ENCODE results near the gene NDUFB10.
"Not testable (repeated sequence)": the region's sequence is repeated elsewhere in the genome, so short reads cannot be mapped to it uniquely, and the experiment has no call there.

Gene NDUFB10

DNA sequence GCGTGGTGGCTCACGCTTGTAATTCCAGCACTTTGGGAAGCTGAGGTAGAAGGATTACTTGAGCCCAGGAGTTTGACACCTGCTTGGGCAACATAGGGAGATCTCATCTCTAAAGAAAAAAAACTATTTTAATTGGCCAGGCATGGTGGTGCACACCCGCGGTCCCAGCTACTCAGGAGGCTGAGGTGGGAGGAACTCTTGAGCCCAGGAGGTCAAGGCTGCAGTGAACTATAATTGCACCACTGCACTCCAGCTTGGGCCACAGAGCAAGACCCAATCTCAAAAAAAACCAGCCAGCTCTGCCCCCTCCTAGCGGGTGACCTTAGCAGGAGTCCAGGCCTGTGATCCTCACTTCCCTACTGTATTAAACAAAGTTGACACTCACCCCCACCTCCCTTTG lies 35.2 kb upstream of the NDUFB10 start:
- no peak for DNase-seq (ENCODE audit: low read depth in 3 of 3)

- DNase-seq (ENCODE audit: low read depth in 3 of 3): no peak
Measured at GRCh38 chr16:1926271-1926670, 33.1 kb upstream of the NDUFB10 start.

DNA sequence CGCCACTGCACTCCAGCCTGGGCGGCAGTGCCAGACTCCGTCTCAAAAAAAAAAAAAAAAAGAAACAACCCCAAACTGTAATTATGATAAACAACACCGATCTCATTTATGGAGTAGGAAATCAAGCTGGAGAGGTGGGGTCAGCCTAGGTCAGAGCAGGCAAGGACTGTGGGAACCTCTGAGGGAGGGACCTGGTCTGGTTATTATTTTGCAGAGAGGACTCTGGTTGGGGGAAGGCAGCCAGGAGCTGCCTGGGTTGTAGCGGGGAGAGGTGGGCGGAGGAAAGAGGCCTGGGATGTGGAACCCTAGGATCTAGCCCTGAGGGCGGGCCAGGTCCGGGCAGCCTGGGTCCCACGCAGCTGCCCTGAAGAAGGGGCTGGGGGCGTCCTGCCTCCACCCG lies 30.2 kb upstream of the NDUFB10 start:
- DNase-seq (ENCODE audit: low read depth in 3 of 3): peak in 1 of 3 experiments; percentile 15

- DNase-seq (ENCODE audit: low read depth in 3 of 3): peak; percentile 87 to 98 (median 89)
Measured at GRCh38 chr16:1929578-1930337, 29.6 kb upstream of the NDUFB10 start.

GRCh38 chr16:1930338-1930720 lies 29.0 kb upstream of the NDUFB10 start:
- no peak for DNase-seq (ENCODE audit: low read depth in 3 of 3)

DNA sequence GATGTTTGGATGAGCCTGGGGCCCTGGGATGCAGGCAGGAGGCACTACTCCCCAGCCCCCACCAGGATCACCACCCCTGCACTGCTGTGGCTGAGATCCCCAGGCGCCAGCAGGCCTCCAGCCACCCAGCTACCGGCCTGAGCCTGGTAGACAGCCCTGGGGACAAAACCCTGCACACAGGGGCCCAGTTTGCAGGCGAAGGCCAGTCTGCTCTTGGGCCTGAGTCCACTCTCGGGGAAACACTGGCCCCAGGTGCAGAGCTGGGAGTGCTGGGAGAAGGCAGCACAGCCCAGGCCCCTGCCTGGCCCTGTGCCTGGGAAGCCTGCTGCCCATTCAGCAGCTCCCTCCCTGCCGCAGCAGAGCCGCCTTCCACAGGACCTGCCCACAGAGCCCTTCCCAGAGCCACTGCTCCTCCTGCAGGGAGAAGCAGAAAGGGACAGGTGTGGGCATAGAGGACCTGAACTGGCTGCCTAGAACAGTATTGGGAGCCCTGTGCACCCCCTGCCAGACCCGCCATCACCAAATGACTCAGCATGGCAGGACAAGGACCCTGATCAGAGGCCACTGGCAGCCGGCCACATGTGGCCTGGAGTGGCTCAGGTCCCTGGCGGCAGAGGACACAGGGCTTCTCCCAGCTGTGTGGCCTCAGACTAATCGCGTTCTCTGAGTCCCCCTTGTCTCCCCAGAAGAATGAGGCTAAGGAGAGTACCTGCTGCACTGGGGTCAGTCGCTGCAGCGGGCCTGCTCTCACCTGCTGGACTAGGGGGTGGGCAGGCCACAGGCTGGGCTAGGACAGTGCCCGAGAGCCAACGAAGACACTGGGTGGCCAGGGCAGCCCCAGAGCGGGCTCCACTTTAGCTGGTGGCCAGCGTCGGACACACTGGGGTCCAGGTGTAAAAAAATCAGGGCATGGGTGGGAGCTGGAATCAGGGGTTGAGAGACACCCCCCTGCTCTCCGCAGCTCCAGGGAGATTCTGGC lies 27.0 kb upstream of the NDUFB10 start:
- no peak for DNase-seq (ENCODE audit: low read depth in 3 of 3)

- no peak for DNase-seq (ENCODE audit: low read depth in 3 of 3)
Measured at GRCh38 chr16:1933097-1933661, 26.2 kb upstream of the NDUFB10 start.

- no peak for DNase-seq (ENCODE audit: low read depth in 3 of 3)
Measured at GRCh38 chr16:1936945-1937479, 22.3 kb upstream of the NDUFB10 start.

DNA sequence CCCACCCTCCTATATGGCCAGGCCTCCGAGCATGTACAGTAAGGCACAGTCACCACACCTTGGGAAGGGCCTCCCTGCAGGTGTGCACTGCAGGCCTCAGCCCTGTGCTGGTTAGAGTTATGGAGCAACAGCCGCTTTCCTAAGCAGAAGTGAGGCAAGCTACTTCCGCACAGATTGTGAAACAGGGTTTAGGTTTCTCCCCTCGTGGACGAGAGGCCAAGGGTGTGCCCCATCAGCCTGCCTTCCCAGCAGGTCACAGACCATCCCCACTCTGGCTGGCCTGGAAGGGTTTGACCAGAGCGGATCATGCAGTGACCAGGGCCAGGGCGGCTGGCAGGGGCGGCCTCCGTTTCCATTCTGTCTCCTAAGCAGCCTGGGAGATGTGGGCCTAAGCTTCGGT lies 21.0 kb upstream of the NDUFB10 start:
- DNase-seq (ENCODE audit: low read depth in 3 of 3): no peak

- DNase-seq (ENCODE audit: low read depth in 3 of 3): no peak
Measured at GRCh38 chr16:1938910-1939309, 20.4 kb upstream of the NDUFB10 start.

DNA sequence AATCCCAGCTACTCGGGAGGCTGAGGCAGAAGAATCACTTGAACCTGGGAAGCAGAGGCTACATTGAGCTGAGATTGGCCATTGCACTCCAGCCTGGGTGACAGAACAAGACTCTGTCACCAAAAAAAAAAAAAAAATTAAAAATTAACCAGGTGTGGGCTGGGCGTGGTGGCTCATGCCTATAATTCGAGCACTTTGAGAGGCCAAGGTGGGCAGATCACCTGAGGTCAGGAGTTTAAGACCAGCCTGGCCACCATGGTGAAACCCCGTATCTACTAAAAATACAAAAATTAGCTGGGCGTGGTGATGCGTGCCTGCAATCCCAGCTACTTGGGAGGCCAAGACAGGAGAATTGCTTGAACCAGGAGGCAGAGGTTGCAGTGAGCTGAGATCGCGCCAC lies 19.5 kb upstream of the NDUFB10 start:
- not testable (repeated sequence) for DNase-seq (ENCODE audit: low read depth in 3 of 3)

DNA sequence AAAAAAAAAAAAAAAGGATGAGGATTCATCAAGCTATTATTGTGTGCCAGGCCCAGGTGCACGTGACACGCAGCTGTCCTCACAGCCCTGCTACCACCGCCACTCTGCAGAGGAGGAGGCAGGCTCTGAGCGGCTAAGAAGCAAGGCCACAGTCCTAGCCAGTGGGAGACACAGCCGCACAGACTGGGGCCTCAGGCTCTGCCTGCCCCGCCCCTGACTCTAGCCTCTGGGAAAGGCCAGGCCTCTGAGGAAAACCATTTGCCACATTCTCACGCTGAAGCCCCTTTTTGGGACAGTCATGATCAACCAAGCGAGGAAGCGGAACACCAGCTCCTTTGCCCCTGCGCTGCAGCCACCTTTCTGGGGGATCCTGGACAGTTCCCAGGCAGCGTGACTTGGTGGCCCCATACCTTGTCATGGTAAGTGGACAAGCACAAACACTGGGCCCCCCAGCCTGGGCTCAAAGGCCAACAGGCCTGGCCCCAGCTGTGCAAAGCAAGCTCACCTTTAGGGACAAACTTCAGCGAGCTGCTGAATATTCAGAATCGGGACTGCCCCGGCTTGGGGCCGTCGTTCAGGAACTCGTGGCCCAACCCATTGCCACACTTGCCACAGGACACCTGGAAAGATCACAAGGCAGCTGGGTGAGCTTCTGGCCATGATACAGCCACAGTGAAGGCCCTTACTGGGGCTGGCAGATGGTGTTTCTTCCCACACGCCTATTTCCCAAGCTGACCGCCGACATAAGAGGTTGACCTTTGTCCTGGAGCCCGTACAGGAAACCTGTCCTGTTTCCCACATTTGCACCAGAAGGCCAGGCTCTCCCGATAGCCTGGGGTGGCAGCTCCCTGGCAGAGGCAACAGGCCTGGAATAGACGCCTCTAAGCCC lies 18.8 kb upstream of the NDUFB10 start:
- DNase-seq (ENCODE audit: low read depth in 3 of 3): no peak

- DNase-seq (ENCODE audit: low read depth in 3 of 3): no peak
Measured at GRCh38 chr16:1941162-1942046, 17.9 kb upstream of the NDUFB10 start.

GRCh38 chr16:1942047-1942809 lies 17.1 kb upstream of the NDUFB10 start:
- DNase-seq (ENCODE audit: low read depth in 3 of 3): no peak

- DNase-seq (ENCODE audit: low read depth in 3 of 3): peak; percentile 97 to 99 (median 98)
Measured at GRCh38 chr16:1942810-1943726, 16.3 kb upstream of the NDUFB10 start, which contains the start of gene MSRB1. Gene MSRB1, minus strand, starts transcription at chr16:1943199. Its CDS starts 43 bp downstream, at chr16:1943156.

- DNase-seq (ENCODE audit: low read depth in 3 of 3): no peak
Measured at GRCh38 chr16:1944612-1945199, 14.6 kb upstream of the NDUFB10 start.

GRCh38 chr16:1945559-1946391 lies 13.6 kb upstream of the NDUFB10 start:
- DNase-seq (ENCODE audit: low read depth in 3 of 3): no peak
